ENCODE data around the gene MAN2B1. TPM values are rescaled to one million over a fixed set of nuclear protein-coding genes. Genes with fewer than 3 reads are reported as not detected.
A peak's percentile ranks its signal among the peaks of the same experiment; 100 is the strongest.
"Not testable (repeated sequence)": the region's sequence is repeated elsewhere in the genome, so short reads cannot be mapped to it uniquely, and the experiment has no call there.

The MAN2B1 gene
- total RNA-seq, result 33.1 and 36.0 TPM in 2 replicates
- polyA plus RNA-seq, result 28.3 and 30.7 TPM in 2 replicates
- polyA plus RNA-seq (2012), result 31.8 and 38.8 TPM in 2 replicates
- 21.2 and 23.2 TPM in 2 replicates for polyA minus RNA-seq (ENCODE audit: low replicate concordance)

DNA sequence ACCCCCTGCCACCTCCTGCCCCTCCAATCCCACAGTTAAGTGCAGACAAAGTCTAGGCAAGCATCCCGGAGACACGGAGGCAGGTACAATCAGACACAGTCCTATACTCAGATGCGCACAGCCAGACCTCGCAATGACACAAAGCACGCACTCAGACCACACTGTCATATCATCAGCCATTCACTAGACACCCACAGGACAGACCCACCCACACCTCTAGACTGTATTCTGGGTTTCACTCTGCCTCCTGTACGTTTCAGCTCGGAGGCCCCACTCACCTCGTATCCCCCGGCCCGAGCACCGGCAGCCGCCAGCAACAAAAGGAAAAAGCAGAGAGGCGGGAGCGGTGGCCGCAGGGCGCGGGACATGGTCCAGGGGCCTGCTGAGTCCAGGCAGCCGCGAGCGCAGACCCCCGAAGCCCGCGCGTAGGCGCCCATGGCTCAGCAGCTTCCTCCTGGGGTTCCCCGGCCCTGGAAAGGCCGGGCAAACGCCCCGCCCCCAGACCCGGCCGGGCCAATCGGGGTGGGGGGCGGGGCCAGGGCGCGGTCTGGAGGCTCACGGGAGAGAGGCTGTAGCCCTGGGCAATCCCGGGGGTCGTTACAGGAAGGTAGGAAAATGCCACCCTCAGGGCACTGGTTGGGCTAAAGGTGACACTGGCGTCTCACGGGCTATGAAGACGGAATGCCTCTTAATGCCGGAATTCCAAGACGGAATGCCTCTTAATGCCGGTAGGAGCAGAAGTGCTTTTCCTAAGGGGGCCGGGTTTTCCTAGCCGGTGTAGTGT lies at the start of gene MAN2B1, which contains the start of gene WDR83:
Gene MAN2B1 (minus strand): TSS at position 478 of the 784 bp plus-strand sequence. CDS start 41 bp downstream, at position 437.
Gene WDR83 (plus strand): TSS at position 543 of the 784 bp plus-strand sequence. CDS start 2,984 bp downstream, outside the sequence.
- Histone ChIP-seq H3K27me3 (ENCODE audit: control insufficient read depth, insufficient read depth, low read length) (no peaks in the 10 kb centered on the region), H3K27ac (ENCODE audit: insufficient read depth, low read length) (peak within 1 kb of the TSS; percentile 58), H3K4me2 (ENCODE audit: extremely low read depth, insufficient read depth, low read length) (peak within 1 kb of the TSS; percentile 96), H3K79me2 (ENCODE audit: control insufficient read depth, insufficient read depth, low read length) (peaks cover 30% of the 10 kb centered on the region), H3K4me3 (replicated peaks in 1 of 4; ENCODE audit: control extremely low read depth in 1 of 4, insufficient read depth in 1 of 4, low read depth in 3 of 4, low read length in 4 of 4) (peak within 1 kb of the TSS; percentile 50 to 91 (median 82)), H3K9me3 (ENCODE audit: control insufficient read depth, insufficient read depth, low read depth, low read length) (no peaks in the 10 kb centered on the region), H3K9ac (ENCODE audit: insufficient read depth, low read length) (peak within 1 kb of the TSS; percentile 73), H4K20me1 (ENCODE audit: control insufficient read depth, extremely low read depth, insufficient read depth, low read length) (no peaks in the 10 kb centered on the region), H2AFZ (ENCODE audit: low read length) (peak within 1 kb of the TSS; percentile 99), H3K4me1 (ENCODE audit: control insufficient read depth, extremely low read depth, insufficient read depth, low read length) (peaks cover 12% of the 10 kb centered on the region), H3K36me3 (ENCODE audit: control insufficient read depth, insufficient read depth, low read length) (peaks cover 3% of the 10 kb centered on the region)
- TF ChIP-seq EZH2 (IDR thresholded peaks at IDR 0.05; ENCODE audit: low read length, missing control alignments), result no peak
- TF ChIP-seq, protein P1, sequence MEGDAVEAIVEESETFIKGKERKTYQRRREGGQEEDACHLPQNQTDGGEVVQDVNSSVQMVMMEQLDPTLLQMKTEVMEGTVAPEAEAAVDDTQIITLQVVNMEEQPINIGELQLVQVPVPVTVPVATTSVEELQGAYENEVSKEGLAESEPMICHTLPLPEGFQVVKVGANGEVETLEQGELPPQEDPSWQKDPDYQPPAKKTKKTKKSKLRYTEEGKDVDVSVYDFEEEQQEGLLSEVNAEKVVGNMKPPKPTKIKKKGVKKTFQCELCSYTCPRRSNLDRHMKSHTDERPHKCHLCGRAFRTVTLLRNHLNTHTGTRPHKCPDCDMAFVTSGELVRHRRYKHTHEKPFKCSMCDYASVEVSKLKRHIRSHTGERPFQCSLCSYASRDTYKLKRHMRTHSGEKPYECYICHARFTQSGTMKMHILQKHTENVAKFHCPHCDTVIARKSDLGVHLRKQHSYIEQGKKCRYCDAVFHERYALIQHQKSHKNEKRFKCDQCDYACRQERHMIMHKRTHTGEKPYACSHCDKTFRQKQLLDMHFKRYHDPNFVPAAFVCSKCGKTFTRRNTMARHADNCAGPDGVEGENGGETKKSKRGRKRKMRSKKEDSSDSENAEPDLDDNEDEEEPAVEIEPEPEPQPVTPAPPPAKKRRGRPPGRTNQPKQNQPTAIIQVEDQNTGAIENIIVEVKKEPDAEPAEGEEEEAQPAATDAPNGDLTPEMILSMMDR (conservative IDR thresholded peaks at IDR 0.05 in 1 of 2, IDR thresholded peaks at IDR 0.05 in 1 of 2; ENCODE audit: low read depth in 1 of 2, low read length in 2 of 2), result no peak
- peak; percentile 48 to 58 for DNase-seq (ENCODE audit: low read depth in 2 of 2)

DNA sequence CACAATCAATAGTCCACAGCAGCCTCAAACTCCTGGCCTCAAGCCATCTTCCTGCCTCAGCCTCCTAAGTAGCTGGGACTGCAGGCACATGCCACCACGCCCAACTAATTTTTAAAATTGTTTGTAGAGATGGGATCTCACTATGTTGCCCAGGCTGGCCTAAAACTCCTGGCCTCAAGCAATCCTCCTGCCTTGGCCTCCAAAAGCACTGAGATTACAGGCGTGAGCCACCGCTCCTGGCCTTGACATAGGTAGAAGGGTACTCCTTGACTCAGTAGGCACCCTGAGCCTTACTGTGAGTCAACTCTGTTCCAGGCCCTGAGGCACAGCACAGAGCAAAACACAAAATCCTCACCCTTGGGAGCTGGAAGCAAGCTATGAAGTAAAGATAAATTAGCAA lies 49.4 kb upstream of the MAN2B1 start:
- Histone ChIP-seq H4K20me1 (ENCODE audit: control insufficient read depth, extremely low read depth, insufficient read depth, low read length) (no peaks in the 10 kb centered on the region), H2AFZ (ENCODE audit: low read length) (no peak overlapping the region), H3K9me3 (ENCODE audit: control insufficient read depth, insufficient read depth, low read depth, low read length) (no peaks in the 10 kb centered on the region), H3K36me3 (ENCODE audit: control insufficient read depth, insufficient read depth, low read length) (peaks cover 33% of the 10 kb centered on the region), H3K79me2 (ENCODE audit: control insufficient read depth, insufficient read depth, low read length) (peaks cover 50% of the 10 kb centered on the region), H3K4me3 (replicated peaks in 1 of 4; ENCODE audit: control extremely low read depth in 1 of 4, insufficient read depth in 1 of 4, low read depth in 3 of 4, low read length in 4 of 4) (no peak overlapping the region), H3K9ac (ENCODE audit: insufficient read depth, low read length) (no peak overlapping the region), H3K27me3 (ENCODE audit: control insufficient read depth, insufficient read depth, low read length) (no peaks in the 10 kb centered on the region), H3K27ac (ENCODE audit: insufficient read depth, low read length) (no peak overlapping the region), H3K4me2 (ENCODE audit: extremely low read depth, insufficient read depth, low read length) (no peak overlapping the region), H3K4me1 (ENCODE audit: control insufficient read depth, extremely low read depth, insufficient read depth, low read length) (peaks cover 7% of the 10 kb centered on the region)
- TF ChIP-seq EZH2 (IDR thresholded peaks at IDR 0.05; ENCODE audit: low read length, missing control alignments), result no peak
- TF ChIP-seq, protein P1 (conservative IDR thresholded peaks at IDR 0.05 in 1 of 2, IDR thresholded peaks at IDR 0.05 in 1 of 2; ENCODE audit: low read depth in 1 of 2, low read length in 2 of 2), result no peak
- no peak for DNase-seq (ENCODE audit: low read depth in 2 of 2)

DNA sequence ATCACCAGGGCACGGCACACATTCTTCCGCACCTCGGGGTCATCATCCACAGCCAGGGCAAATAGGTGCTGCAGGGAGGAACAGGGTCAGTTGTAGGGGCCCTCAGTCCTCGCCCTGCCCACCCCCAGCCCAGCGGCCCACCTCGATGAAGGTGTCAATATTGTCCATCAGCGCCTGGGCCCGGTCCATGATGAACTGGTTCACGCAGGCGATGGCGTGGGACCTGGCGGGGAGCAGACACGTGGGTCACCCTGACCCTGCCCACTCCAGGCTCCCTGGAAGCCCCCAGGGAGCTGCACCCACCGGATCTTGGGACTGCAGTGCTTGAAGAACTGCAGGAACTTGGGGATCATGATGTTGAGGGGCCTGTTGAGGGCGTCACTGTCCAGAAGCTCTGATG lies 48.6 kb upstream of the MAN2B1 start:
- no peak overlapping the region for H3K4me3 ChIP-seq (replicated peaks in 1 of 4; ENCODE audit: control extremely low read depth in 1 of 4, insufficient read depth in 1 of 4, low read depth in 3 of 4, low read length in 4 of 4)
- peaks cover 38% of the 10 kb centered on the region for H3K36me3 ChIP-seq (ENCODE audit: control insufficient read depth, insufficient read depth, low read length)
- H3K27me3 ChIP-seq (ENCODE audit: control insufficient read depth, insufficient read depth, low read length), result no peaks in the 10 kb centered on the region
- no peak for DNase-seq (ENCODE audit: low read depth in 2 of 2)
- H3K27ac ChIP-seq (ENCODE audit: insufficient read depth, low read length), result no peak overlapping the region
- peaks cover 6% of the 10 kb centered on the region for H3K4me1 ChIP-seq (ENCODE audit: control insufficient read depth, extremely low read depth, insufficient read depth, low read length)
- peaks cover 42% of the 10 kb centered on the region for H3K79me2 ChIP-seq (ENCODE audit: control insufficient read depth, insufficient read depth, low read length)
- H3K4me2 ChIP-seq (ENCODE audit: extremely low read depth, insufficient read depth, low read length), result no peak overlapping the region
- TF ChIP-seq, protein P1 (conservative IDR thresholded peaks at IDR 0.05 in 1 of 2, IDR thresholded peaks at IDR 0.05 in 1 of 2; ENCODE audit: low read depth in 1 of 2, low read length in 2 of 2), result no peak
- TF ChIP-seq EZH2 (IDR thresholded peaks at IDR 0.05; ENCODE audit: low read length, missing control alignments), result no peak
- H4K20me1 ChIP-seq (ENCODE audit: control insufficient read depth, extremely low read depth, insufficient read depth, low read length), result no peaks in the 10 kb centered on the region
- no peak overlapping the region for H2AFZ ChIP-seq (ENCODE audit: low read length)
- H3K9me3 ChIP-seq (ENCODE audit: control insufficient read depth, insufficient read depth, low read depth, low read length), result no peaks in the 10 kb centered on the region
- H3K9ac ChIP-seq (ENCODE audit: insufficient read depth, low read length), result no peak overlapping the region

DNA sequence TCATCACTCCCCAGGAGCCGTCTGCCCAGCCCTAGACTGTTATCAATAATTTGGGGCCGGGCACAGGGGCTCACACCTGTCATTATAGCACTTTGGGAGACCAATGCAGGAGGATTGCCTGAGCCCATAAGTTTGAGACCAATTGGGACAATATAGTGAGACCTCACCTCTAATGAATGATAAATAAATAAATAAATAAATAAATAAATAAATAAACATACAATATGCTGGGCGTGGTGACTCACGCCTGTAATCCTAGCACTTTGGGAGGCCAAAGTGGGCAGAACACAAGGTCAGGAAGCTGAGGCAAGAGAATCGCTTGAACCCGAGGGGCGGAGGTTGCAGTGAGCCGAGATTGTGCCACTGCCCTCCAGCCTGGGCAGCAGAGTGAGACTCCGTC lies 46.8 kb upstream of the MAN2B1 start:
- not testable (repeated sequence) for H3K4me1 ChIP-seq (ENCODE audit: control insufficient read depth, extremely low read depth, insufficient read depth, low read length); H3K9ac ChIP-seq (ENCODE audit: insufficient read depth, low read length); H3K9me3 ChIP-seq (ENCODE audit: control insufficient read depth, insufficient read depth, low read depth, low read length); H3K27me3 ChIP-seq (ENCODE audit: control insufficient read depth, insufficient read depth, low read length); H2AFZ ChIP-seq (ENCODE audit: low read length); H3K27ac ChIP-seq (ENCODE audit: insufficient read depth, low read length); H3K4me3 ChIP-seq (replicated peaks in 1 of 4; ENCODE audit: control extremely low read depth in 1 of 4, insufficient read depth in 1 of 4, low read depth in 3 of 4, low read length in 4 of 4); DNase-seq (ENCODE audit: low read depth in 2 of 2); H3K4me2 ChIP-seq (ENCODE audit: extremely low read depth, insufficient read depth, low read length); H4K20me1 ChIP-seq (ENCODE audit: control insufficient read depth, extremely low read depth, insufficient read depth, low read length)
- peaks cover 35% of the 10 kb centered on the region for H3K36me3 ChIP-seq (ENCODE audit: control insufficient read depth, insufficient read depth, low read length)
- H3K79me2 ChIP-seq (ENCODE audit: control insufficient read depth, insufficient read depth, low read length), result peaks cover 24% of the 10 kb centered on the region

Data from fibroblast of lung (primary cell).